ENCODE data around the gene SURF1.
"Not testable (repeated sequence)": the region's sequence is repeated elsewhere in the genome, so short reads cannot be mapped to it uniquely, and the experiment has no call there.

Gene SURF1

GRCh38 chr9:133327834-133328484 lies 28.3 kb downstream of the SURF1 start:
- no peak overlapping the region for H3K27ac ChIP-seq
- TF ChIP-seq CTCF (IDR thresholded peaks at IDR 0.05) = no peak
- no peak for TF ChIP-seq ZFX (IDR thresholded peaks at IDR 0.05; ENCODE audit: borderline replicate concordance)

GRCh38 chr9:133327021-133327420 lies 29.3 kb downstream of the SURF1 start:
- not testable (repeated sequence) for H3K27ac ChIP-seq

- TF ChIP-seq ZFX (IDR thresholded peaks at IDR 0.05; ENCODE audit: borderline replicate concordance) = no peak
- no peak for TF ChIP-seq CTCF (IDR thresholded peaks at IDR 0.05)
- H3K27ac ChIP-seq = no peak overlapping the region
Measured at GRCh38 chr9:133323991-133324703, 32.1 kb downstream of the SURF1 start.

GRCh38 chr9:133323211-133323610 lies 33.1 kb downstream of the SURF1 start:
- TF ChIP-seq CTCF (IDR thresholded peaks at IDR 0.05) (no peak), ZFX (IDR thresholded peaks at IDR 0.05; ENCODE audit: borderline replicate concordance) (no peak)
- no peak overlapping the region for H3K27ac ChIP-seq

- H3K27ac ChIP-seq = no peak overlapping the region
- TF ChIP-seq ZFX (IDR thresholded peaks at IDR 0.05; ENCODE audit: borderline replicate concordance) = no peak
- no peak for TF ChIP-seq CTCF (IDR thresholded peaks at IDR 0.05)
Measured at GRCh38 chr9:133322701-133323100, 33.6 kb downstream of the SURF1 start.

GRCh38 chr9:133321411-133321935 lies 34.8 kb downstream of the SURF1 start:
- H3K27ac ChIP-seq = no peak overlapping the region
- TF ChIP-seq CTCF (IDR thresholded peaks at IDR 0.05) (no peak), ZFX (IDR thresholded peaks at IDR 0.05; ENCODE audit: borderline replicate concordance) (no peak)

GRCh38 chr9:133320421-133320881 lies 35.8 kb downstream of the SURF1 start:
- TF ChIP-seq ZFX (IDR thresholded peaks at IDR 0.05; ENCODE audit: borderline replicate concordance) = no peak
- TF ChIP-seq CTCF (IDR thresholded peaks at IDR 0.05) = no peak
- H3K27ac ChIP-seq = no peak overlapping the region

GRCh38 chr9:133317551-133317950 lies 38.7 kb downstream of the SURF1 start:
- H3K27ac ChIP-seq = not testable (repeated sequence)

Data from 22Rv1 (cell line).